GM18505 (cell line): ENCODE data around the gene RFTN1.
A peak's percentile ranks its signal among the peaks of the same experiment; 100 is the strongest.

ENCODE experiments used
- ATAC-seq: cut with Tn5 transposase; IDR thresholded peaks from one replicate; pipeline ENCODE4 v1.9.1; 2021; ENCODE audit not compliant: unreplicated experiment
- POLR2A ChIP-seq: IDR thresholded peaks from 4 replicates; pipeline ENCODE4 v1.6.1; 2011; ENCODE audit warnings: borderline replicate concordance; ENCODE audit not compliant: insufficient read depth, insufficient read length; ENCODE audit errors: extremely low read depth

The RFTN1 gene

GRCh38 chr3:16515885-16516420 lies 2.5 kb upstream of the RFTN1 start:
- TF ChIP-seq POLR2A: peak; percentile 60

DNA sequence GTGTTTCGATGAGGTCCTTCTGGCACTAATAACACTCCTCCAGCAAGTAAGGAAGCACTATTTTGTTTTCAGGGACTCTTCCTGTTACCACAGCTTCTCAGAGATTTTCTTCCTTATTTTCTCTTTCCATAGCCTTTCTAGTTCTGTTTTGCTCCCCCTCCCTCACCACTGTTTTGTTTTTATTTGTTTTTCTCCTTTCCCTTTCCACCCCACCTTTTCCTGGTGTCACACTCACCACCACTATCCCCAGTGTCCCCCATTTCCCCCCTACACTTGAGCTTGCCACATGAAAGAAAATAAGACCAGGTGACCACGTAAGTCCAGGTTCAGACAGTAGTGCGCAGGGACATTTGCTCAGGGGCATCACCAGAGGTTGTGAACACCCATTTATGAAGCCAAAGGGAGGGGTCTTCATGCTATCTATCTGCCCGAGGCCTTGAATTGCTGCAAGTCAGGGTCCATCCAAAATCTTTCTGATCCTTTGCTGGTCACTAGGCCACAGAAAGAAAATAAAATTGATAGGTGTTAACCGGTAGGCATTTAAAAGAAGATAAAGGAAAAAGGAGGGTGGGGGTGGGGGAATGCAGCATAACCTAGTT lies 1.4 kb upstream of the RFTN1 start:
- no peak for ATAC-seq
- no peak for TF ChIP-seq POLR2A

More at GRCh38 chr3:16515885-16516420, 2.5 kb upstream of the RFTN1 start:
- no peak for ATAC-seq

GRCh38 chr3:16514021-16514700 lies 662 bp upstream of the RFTN1 start:
- TF ChIP-seq POLR2A: no peak
- no peak for ATAC-seq

GRCh38 chr3:16512435-16513140 lies 911 bp downstream of the RFTN1 start:
- peak; percentile 79 for TF ChIP-seq POLR2A
- no peak for ATAC-seq

- peak; percentile 47 for ATAC-seq
- peak; percentile 69 for TF ChIP-seq POLR2A
Measured at GRCh38 chr3:16511681-16512434, 1.6 kb downstream of the RFTN1 start.

GRCh38 chr3:16510620-16511319 lies 2.7 kb downstream of the RFTN1 start:
- peak; percentile 52 for TF ChIP-seq POLR2A
- no peak for ATAC-seq

GRCh38 chr3:16509721-16510619 lies 3.5 kb downstream of the RFTN1 start:
- peak; percentile 44 for TF ChIP-seq POLR2A
- ATAC-seq: no peak

DNA sequence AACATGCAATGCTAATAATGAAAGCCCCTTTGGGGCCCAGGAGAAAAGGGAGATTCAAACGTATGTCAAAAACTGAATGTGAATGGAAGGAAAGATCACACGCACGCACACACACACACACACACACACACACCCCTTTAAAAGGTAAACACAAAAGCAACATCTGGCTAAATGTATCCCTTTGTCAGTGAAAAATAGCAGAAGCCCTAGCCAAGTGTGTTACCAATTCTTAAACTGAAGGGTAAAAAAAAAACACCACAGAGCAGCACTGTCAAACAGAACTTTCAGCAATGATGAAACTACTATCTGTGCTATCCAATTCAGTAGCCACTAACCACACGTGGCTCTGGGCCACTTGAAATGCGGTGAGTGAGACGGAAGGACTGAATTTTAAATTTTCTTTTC lies 4.9 kb downstream of the RFTN1 start:
- peak; percentile 41 for TF ChIP-seq POLR2A
- ATAC-seq: no peak

DNA sequence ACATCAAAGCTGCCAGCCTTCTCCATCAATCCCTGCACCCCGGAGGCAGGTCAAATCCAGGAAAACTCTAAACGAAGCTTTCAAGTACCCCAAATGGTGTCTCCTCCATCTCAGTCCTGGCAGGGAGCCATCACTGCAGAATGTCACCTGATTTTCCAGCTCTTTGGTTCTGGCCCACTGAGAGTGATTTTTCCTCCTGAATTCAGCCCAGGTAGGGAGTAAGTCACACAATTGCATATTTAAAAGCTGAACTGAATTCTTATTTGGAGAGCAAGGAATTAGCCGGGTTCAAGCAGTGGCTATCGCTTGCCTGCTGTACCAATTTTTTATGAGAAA lies 5.3 kb downstream of the RFTN1 start:
- no peak for TF ChIP-seq POLR2A
- no peak for ATAC-seq

DNA sequence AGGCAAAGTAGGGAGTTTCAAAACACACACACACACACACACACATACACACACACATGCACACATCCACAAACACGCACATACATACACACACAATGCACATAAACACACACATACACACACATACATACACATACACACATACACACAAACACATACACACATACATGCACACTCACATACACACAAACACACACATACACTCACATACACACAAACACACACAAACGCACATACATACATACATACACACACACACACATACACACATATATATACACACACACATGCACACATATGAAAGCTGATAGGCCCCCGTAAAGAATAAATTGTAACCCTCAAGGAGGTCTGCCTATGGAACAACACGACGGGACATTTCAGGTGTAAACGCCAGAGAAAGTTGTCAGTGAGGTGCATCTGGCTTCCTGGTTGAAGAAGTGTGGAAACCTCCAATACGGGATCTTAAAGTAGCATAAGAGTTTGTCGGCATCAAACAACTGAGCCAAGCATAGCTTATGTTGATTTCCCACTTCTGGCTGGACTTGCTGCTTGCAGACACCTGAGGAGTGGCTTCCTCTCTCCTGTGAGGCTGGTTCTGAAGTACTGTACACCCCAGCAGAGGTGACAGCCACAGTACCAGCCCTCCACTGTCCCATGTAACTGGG lies 5.8 kb downstream of the RFTN1 start:
- no peak for TF ChIP-seq POLR2A

GRCh38 chr3:16506884-16507577 lies 6.5 kb downstream of the RFTN1 start:
- no peak for TF ChIP-seq POLR2A
- no peak for ATAC-seq

More for the DNA sequence above, 5.8 kb downstream of the RFTN1 start:
- no peak for ATAC-seq
